ENCODE measurements around the gene CRIM1.

- TF ChIP-seq EZH2 (IDR thresholded peaks at IDR 0.05; ENCODE audit: insufficient read depth, poor library complexity, severe bottlenecking): no peak
- TF ChIP-seq EZH2phosphoT487 (IDR thresholded peaks at IDR 0.05; ENCODE audit: insufficient read depth, low read depth): no peak
Measured at GRCh38 chr2:36538335-36538734, 182.8 kb downstream of the CRIM1 start.

Measured in GM23248 (cell line).